Stimulated activated CD4-positive, alpha-beta T cell treated with anti-CD3 and anti-CD28 coated beads, Interleukin-1b, Interleukin-23, amount 100 ng/mL, for 4 hours (primary cell): ENCODE measurements around the gene TTC9C.
"Not testable (repeated sequence)": the region's sequence is repeated elsewhere in the genome, so short reads cannot be mapped to it uniquely, and the experiment has no call there.

Experiments used
- DNase-seq, 2 donors: peaks; one replicate each; pipeline ENCODE4 v3.0.0-alpha.2; 2020; ENCODE audit warnings: low read depth in 2 of 2

TTC9C gene

GRCh38 chr11:62709247-62710000 lies 18.9 kb upstream of the TTC9C start:
- peak; percentile 87 to 93 for DNase-seq

GRCh38 chr11:62710001-62710345 lies 18.3 kb upstream of the TTC9C start:
- peak; percentile 15 to 18 for DNase-seq

- DNase-seq, result no peak
Measured at GRCh38 chr11:62712276-62712812, 15.9 kb upstream of the TTC9C start.

GRCh38 chr11:62712861-62713260 lies 15.4 kb upstream of the TTC9C start:
- DNase-seq, result no peak

- DNase-seq, result no peak
Measured at GRCh38 chr11:62713343-62713742, 14.9 kb upstream of the TTC9C start.

- no peak for DNase-seq
Measured at GRCh38 chr11:62715150-62716130, 12.8 kb upstream of the TTC9C start.

GRCh38 chr11:62716206-62716605 lies 12.1 kb upstream of the TTC9C start:
- DNase-seq, result no peak

- no peak for DNase-seq
Measured at GRCh38 chr11:62716816-62717215, 11.5 kb upstream of the TTC9C start.

GRCh38 chr11:62719302-62719978 lies 8.8 kb upstream of the TTC9C start:
- DNase-seq, result no peak

GRCh38 chr11:62721994-62722393 lies 6.3 kb upstream of the TTC9C start:
- DNase-seq, result no peak

GRCh38 chr11:62724171-62724570 lies 4.1 kb upstream of the TTC9C start:
- DNase-seq, result no peak

- no peak for DNase-seq
Measured at GRCh38 chr11:62725646-62726045, 2.6 kb upstream of the TTC9C start.

- peak in 1 of 2 donors; percentile 27 for DNase-seq
Measured at GRCh38 chr11:62726156-62726914, 2.0 kb upstream of the TTC9C start.

- DNase-seq, result no peak
Measured at GRCh38 chr11:62726915-62727164, 1.4 kb upstream of the TTC9C start.

GRCh38 chr11:62727165-62727871 lies 968 bp upstream of the TTC9C start, which contains the start of gene HNRNPUL2:
Gene HNRNPUL2, minus strand, starts transcription at chr11:62727457. Its CDS starts 301 bp downstream, at chr11:62727156.
- peak; percentile 94 to 96 for DNase-seq

GRCh38 chr11:62727872-62728170 lies 465 bp upstream of the TTC9C start:
- peak in 1 of 2 donors; percentile 69 for DNase-seq

- DNase-seq, result not testable (repeated sequence)
Measured at GRCh38 chr11:62730076-62730475, 1.8 kb downstream of the TTC9C start.

- DNase-seq, result no peak
Measured at GRCh38 chr11:62732830-62733229, 4.5 kb downstream of the TTC9C start.

- DNase-seq, result no peak
Measured at GRCh38 chr11:62737196-62737595, 8.9 kb downstream of the TTC9C start.

- no peak for DNase-seq
Measured at GRCh38 chr11:62747475-62748160, 19.3 kb downstream of the TTC9C start.
